ENCODE results near the gene SETD2. TPM values are rescaled to one million over a fixed set of nuclear protein-coding genes. Genes with fewer than 3 reads are reported as not detected.

The SETD2 gene
- total RNA-seq, 1 donor from 2014 or later: 74.0 TPM

GRCh38 chr3:46981932-46982471 lies 181.9 kb downstream of the SETD2 start:
- DNase-seq: peak; percentile 51

GRCh38 chr3:46979958-46980497 lies 183.9 kb downstream of the SETD2 start:
- no peak for DNase-seq

- peak; percentile 95 for DNase-seq
These were observed 184.6 kb downstream of the SETD2 start, which contains the start of gene NBEAL2 for GRCh38 chr3:46978985-46979944. Gene NBEAL2 (plus strand): TSS chr3:46979666. CDS start chr3:46979862, 196 bp downstream.

GRCh38 chr3:46978381-46978780 lies 185.5 kb downstream of the SETD2 start:
- DNase-seq: no peak

GRCh38 chr3:46977811-46978195 lies 186.1 kb downstream of the SETD2 start:
- no peak for DNase-seq

GRCh38 chr3:46976326-46977190 lies 187.4 kb downstream of the SETD2 start, which contains the start of gene CCDC12:
Gene CCDC12 (minus strand): TSS chr3:46976745. CDS start chr3:46976732, 13 bp downstream.
- peak; percentile 99 for DNase-seq

- DNase-seq: no peak
These were observed 189.3 kb downstream of the SETD2 start for GRCh38 chr3:46974421-46975171.

- no peak for DNase-seq
These were observed 191.5 kb downstream of the SETD2 start for GRCh38 chr3:46972396-46972795.

- no peak for DNase-seq
These were observed 192.2 kb downstream of the SETD2 start for GRCh38 chr3:46971742-46972141.

GRCh38 chr3:46971151-46971550 lies 192.8 kb downstream of the SETD2 start:
- DNase-seq: no peak

- no peak for DNase-seq
These were observed 193.4 kb downstream of the SETD2 start for GRCh38 chr3:46970391-46971091.

GRCh38 chr3:46968783-46969428 lies 195.0 kb downstream of the SETD2 start:
- DNase-seq: no peak

GRCh38 chr3:46966811-46967210 lies 197.1 kb downstream of the SETD2 start:
- no peak for DNase-seq

Small RNA genes lying within 50 kb of the gene (small RNA-seq; reads per million reads assigned to genes)
- not detected for gene MRPL57P3 (ENCODE audit: low replicate concordance)

Other genes starting within 250 kb of the SETD2 start
- gene CCDC12, start 187.4 kb downstream of the SETD2 start, total RNA-seq: 28.6 TPM
- gene NBEAL2, start 184.4 kb downstream of the SETD2 start, total RNA-seq: 62.2 TPM
- 9.1 TPM for gene KIF9, start 118.7 kb upstream of the SETD2 start, total RNA-seq
- gene KLHL18, start 118.8 kb upstream of the SETD2 start, total RNA-seq: 16.6 TPM
- gene PTPN23, start 216.9 kb upstream of the SETD2 start, total RNA-seq: 18.8 TPM

Measured in tongue (tissue), 3 donors.